Measurements from ENCODE around the gene THRB.

THRB gene

GRCh38 chr3:24385012-24385615 lies 109.5 kb downstream of the THRB start:
- no peak for TF ChIP-seq CTCF (IDR thresholded peaks at IDR 0.05; ENCODE audit: control insufficient read depth, insufficient read depth, low read depth, low read length, missing control alignments)
- no peak overlapping the region for H3K4me3 ChIP-seq (ENCODE audit: control insufficient read depth, low read depth, low read length)
- DNase-seq (ENCODE audit: low read depth): no peak

GRCh38 chr3:24382647-24383046 lies 112.0 kb downstream of the THRB start:
- H3K4me3 ChIP-seq (ENCODE audit: control insufficient read depth, low read depth, low read length): no peak overlapping the region
- TF ChIP-seq CTCF (IDR thresholded peaks at IDR 0.05; ENCODE audit: control insufficient read depth, insufficient read depth, low read depth, low read length, missing control alignments): no peak
- no peak for DNase-seq (ENCODE audit: low read depth)

- DNase-seq (ENCODE audit: low read depth): no peak
- H3K4me3 ChIP-seq (ENCODE audit: control insufficient read depth, low read depth, low read length): no peak overlapping the region
- TF ChIP-seq CTCF (IDR thresholded peaks at IDR 0.05; ENCODE audit: control insufficient read depth, insufficient read depth, low read depth, low read length, missing control alignments): no peak
These were observed 114.7 kb downstream of the THRB start for GRCh38 chr3:24379936-24380335.

- no peak for TF ChIP-seq CTCF (IDR thresholded peaks at IDR 0.05; ENCODE audit: control insufficient read depth, insufficient read depth, low read depth, low read length, missing control alignments)
- DNase-seq (ENCODE audit: low read depth): no peak
- H3K4me3 ChIP-seq (ENCODE audit: control insufficient read depth, low read depth, low read length): no peak overlapping the region
These were observed 116.3 kb downstream of the THRB start for GRCh38 chr3:24378313-24378712.

- no peak for DNase-seq (ENCODE audit: low read depth)
- H3K4me3 ChIP-seq (ENCODE audit: control insufficient read depth, low read depth, low read length): no peak overlapping the region
- no peak for TF ChIP-seq CTCF (IDR thresholded peaks at IDR 0.05; ENCODE audit: control insufficient read depth, insufficient read depth, low read depth, low read length, missing control alignments)
These were observed 117.2 kb downstream of the THRB start for GRCh38 chr3:24377218-24377993.

GRCh38 chr3:24375947-24376384 lies 118.7 kb downstream of the THRB start:
- DNase-seq (ENCODE audit: low read depth): no peak
- TF ChIP-seq CTCF (IDR thresholded peaks at IDR 0.05; ENCODE audit: control insufficient read depth, insufficient read depth, low read depth, low read length, missing control alignments): no peak
- no peak overlapping the region for H3K4me3 ChIP-seq (ENCODE audit: control insufficient read depth, low read depth, low read length)
